Panc1 (cell line): ENCODE measurements around the gene ETV7. TPM values are rescaled to one million over a fixed set of nuclear protein-coding genes. Genes with fewer than 3 reads are reported as not detected.

Source experiments
- ATAC-seq: fragments of 200-7000 bp; cut with Tn5 transposase; 2 replicates; pipeline ENCODE4 v1.9.1; 2020; ENCODE audit warnings: mild to moderate bottlenecking, moderate library complexity
- BruUV-seq: library from RNA; stranded (reverse); fragments of 400-500 nt; replicated peaks from 2 replicates; lab custom pipeline; 2021; lab: Mats Ljungman, UMichigan
- CTCF ChIA-PET: fragments of 300-600 bp; sonication (Branson Sonifier 250); formaldehyde crosslinking; loops from one replicate; lab custom pipeline; 2022; ENCODE audit warnings: antibody characterized with exemption; lab: Charles Lee
- POLR2A ChIA-PET: fragments of 300-600 bp; sonication (Branson Sonifier 250); formaldehyde crosslinking; loops from one replicate; lab custom pipeline; 2022; ENCODE audit warnings: antibody characterized with exemption; lab: Charles Lee
- DNase-seq: peaks from one replicate; pipeline ENCODE4 v3.0.0-alpha.2; 2010; ENCODE audit warnings: low read depth, low spot score
- H3K27ac ChIP-seq: 2 replicates; pipeline ENCODE4 v1.5.1; 2011; ENCODE audit warnings: mild to moderate bottlenecking, low read length, inconsistent platforms
- H3K27me3 ChIP-seq: fragments of 200-500 bp; sonication (Bioruptor generic); 2 replicates; pipeline ENCODE4 v1.6.0; 2014; ENCODE audit warnings: low read length, inconsistent platforms; ENCODE audit not compliant: control insufficient read depth, insufficient read depth
- H3K36me3 ChIP-seq: fragments of 200-500 bp; sonication (Bioruptor generic); 2 replicates; pipeline ENCODE4 v1.5.1; 2014; ENCODE audit warnings: inconsistent platforms, mild to moderate bottlenecking, low read length, moderate library complexity; ENCODE audit not compliant: control insufficient read depth, insufficient read depth
- H3K4me1 ChIP-seq: 2 replicates; pipeline ENCODE4 v1.5.1; 2011; ENCODE audit warnings: inconsistent platforms, mild to moderate bottlenecking, low read length, moderate library complexity; ENCODE audit not compliant: control insufficient read depth, insufficient read depth
- H3K4me3 ChIP-seq, 2 experiments: 2 replicates each; pipeline ENCODE4 v1.5.1; 2011 to 2012; ENCODE audit warnings: low read depth in 2 of 2, low read length in 2 of 2, mild to moderate bottlenecking in 2 of 2, inconsistent platforms in 1 of 2, moderate library complexity in 1 of 2
- H3K9me3 ChIP-seq: fragments of 200-500 bp; sonication (Bioruptor generic); 2 replicates; pipeline ENCODE4 v1.5.1; 2014; ENCODE audit warnings: low read depth, mild to moderate bottlenecking, inconsistent platforms, low read length, moderate library complexity; ENCODE audit not compliant: control insufficient read depth, insufficient read depth
- CTCF ChIP-seq: fragments of 450-650 bp; IDR thresholded peaks from 2 replicates; pipeline ENCODE4 v1.5.1; 2017; ENCODE audit warnings: mild to moderate bottlenecking
- POLR2AphosphoS5 ChIP-seq: IDR thresholded peaks from 2 replicates; pipeline ENCODE4 v1.6.1; 2012; ENCODE audit warnings: mild to moderate bottlenecking, low read depth, low read length, moderate library complexity
- REST ChIP-seq, 2 experiments: IDR thresholded peaks; 2 replicates each; pipeline ENCODE4 v1.6.1; 2011 to 2012; ENCODE audit warnings: low read depth in 2 of 2, control low read depth in 1 of 2, low read length in 1 of 2, mild to moderate bottlenecking in 1 of 2, moderate library complexity in 1 of 2; ENCODE audit not compliant: insufficient read depth in 1 of 2
- SIN3A ChIP-seq: IDR thresholded peaks from 2 replicates; pipeline ENCODE4 v1.6.1; 2012; ENCODE audit warnings: low read depth, mild to moderate bottlenecking, low read length, moderate library complexity, borderline replicate concordance; ENCODE audit not compliant: insufficient read depth
- TCF7L2 ChIP-seq: IDR thresholded peaks from 2 replicates; pipeline ENCODE4 v1.6.1; 2011; ENCODE audit warnings: mild to moderate bottlenecking, low read depth, low read length, inconsistent platforms
- in situ Hi-C: cut with HindIII; loops from 2 replicates; pipeline ENCODE4 v1.10.0; 2016; ENCODE audit warnings: low sequenced_read_pairs, low pct_unique_long_range_greater_than_20kb
- intact Hi-C: fragments of 100-400 bp; cut with micrococcal nuclease; formaldehyde crosslinking; loops from one replicate; pipeline ENCODE4 v1.10.0; 2022; ENCODE audit not compliant: unreplicated experiment
- total RNA-seq: library from RNA; stranded (reverse); gene quantifications from one replicate; pipeline ENCODE4 v1.2.1, GENCODE V29; 2021; ENCODE audit not compliant: unreplicated experiment

Gene ETV7
- total RNA-seq, 1 experiment from 2014 or later, result 2.0 TPM

GRCh38 chr6:36352477-36353157 is 34.9 kb downstream of the ETV7 start:
- DNase-seq, result no peak
- in situ Hi-C loops (no loop called here), intact Hi-C loops (no loop called here)
- CTCF ChIA-PET, result no interaction called here
- no peak for TF ChIP-seq REST (IDR thresholded peaks at IDR 0.05; ENCODE audit: insufficient read depth in 1 of 2, low read depth in 2 of 2, low read length in 1 of 2)
- TF ChIP-seq CTCF, result no peak
- TF ChIP-seq SIN3A, result no peak
- no peak for TF ChIP-seq POLR2AphosphoS5
- TF ChIP-seq TCF7L2, result no peak
- H3K4me1 ChIP-seq, result no peaks in the 10 kb centered on the region
- no peak overlapping the region for H3K27ac ChIP-seq
- no TSS peak for BruUV-seq
- H3K36me3 ChIP-seq, result no peaks in the 10 kb centered on the region
- no peaks in the 10 kb centered on the region; the same call in 1 of the 2 replicates for H3K27me3 ChIP-seq
- no peak overlapping the region for H3K4me3 ChIP-seq
- no peak for ATAC-seq
- H3K9me3 ChIP-seq, result no peaks in the 10 kb centered on the region
- POLR2A ChIA-PET, result no interaction called here

- Histone ChIP-seq H3K4me3 (no peak overlapping the region), H3K27me3 (no peaks in the 10 kb centered on the region; the same call in 1 of the 2 replicates), H3K4me1 (no peaks in the 10 kb centered on the region), H3K9me3 (no peaks in the 10 kb centered on the region), H3K27ac (no peak overlapping the region), H3K36me3 (no peaks in the 10 kb centered on the region)
- no TSS peak for BruUV-seq
- in situ Hi-C loops, result no loop called here
- DNase-seq, result no peak
- intact Hi-C loops, result no loop called here
- POLR2A ChIA-PET, result interaction anchor here (0.6 kb wide), 1 partner anchor 927 kb away, joined by 10 read pairs; no protein-coding TSS in a partner anchor
- no peak for TF ChIP-seq TCF7L2
- no peak for TF ChIP-seq CTCF
- no peak for TF ChIP-seq POLR2AphosphoS5
- no peak for TF ChIP-seq REST (IDR thresholded peaks at IDR 0.05; ENCODE audit: insufficient read depth in 1 of 2, low read depth in 2 of 2, low read length in 1 of 2)
- no peak for TF ChIP-seq SIN3A
- CTCF ChIA-PET, result no interaction called here
- 0 out of 2 replicates have a peak, but pooled peaks have one; percentile 58 for ATAC-seq
These were observed 36.5 kb downstream of the ETV7 start for GRCh38 chr6:36350681-36351571.
